HG02852 (cell line): ENCODE results near the gene GNAI3.

ENCODE experiments used
- ATAC-seq: cut with Tn5 transposase; IDR thresholded peaks from one replicate; pipeline ENCODE4 v1.9.1; 2021; ENCODE audit warnings: mild to moderate bottlenecking, moderate library complexity; ENCODE audit not compliant: unreplicated experiment

The GNAI3 gene

GRCh38 chr1:109523706-109524105 lies 24.7 kb upstream of the GNAI3 start:
- no peak for ATAC-seq

GRCh38 chr1:109527098-109527811 lies 21.2 kb upstream of the GNAI3 start:
- no peak for ATAC-seq

GRCh38 chr1:109527846-109528695 lies 20.3 kb upstream of the GNAI3 start:
- no peak for ATAC-seq

GRCh38 chr1:109528712-109529111 lies 19.7 kb upstream of the GNAI3 start:
- no peak for ATAC-seq

GRCh38 chr1:109529881-109530456 lies 18.4 kb upstream of the GNAI3 start:
- ATAC-seq = no peak

- no peak for ATAC-seq
These were observed 17.8 kb upstream of the GNAI3 start for GRCh38 chr1:109530457-109531087.

GRCh38 chr1:109531380-109531779 lies 17.0 kb upstream of the GNAI3 start:
- ATAC-seq = no peak

- ATAC-seq = no peak
These were observed 16.5 kb upstream of the GNAI3 start for GRCh38 chr1:109531826-109532364.

GRCh38 chr1:109532365-109533136 lies 15.9 kb upstream of the GNAI3 start:
- peak; percentile 58 for ATAC-seq

GRCh38 chr1:109534307-109534858 lies 14.0 kb upstream of the GNAI3 start:
- ATAC-seq = no peak

- no peak for ATAC-seq
These were observed 12.9 kb upstream of the GNAI3 start for GRCh38 chr1:109535481-109535880.

- no peak for ATAC-seq
These were observed 12.4 kb upstream of the GNAI3 start for GRCh38 chr1:109535971-109536491.

- no peak for ATAC-seq
These were observed 10.8 kb upstream of the GNAI3 start for GRCh38 chr1:109537450-109538178.

- ATAC-seq = no peak
These were observed 9.4 kb upstream of the GNAI3 start for GRCh38 chr1:109538827-109539555.

GRCh38 chr1:109539676-109540075 lies 8.7 kb upstream of the GNAI3 start, which contains the start of gene GPR61:
Gene GPR61 (plus strand): TSS chr1:109539872. CDS start chr1:109543023, 3,151 bp downstream.
- ATAC-seq = no peak

GRCh38 chr1:109541102-109541501 lies 7.3 kb upstream of the GNAI3 start:
- ATAC-seq = no peak

- ATAC-seq = no peak
These were observed 5.8 kb upstream of the GNAI3 start for GRCh38 chr1:109542657-109543056.

GRCh38 chr1:109543283-109543987 lies 5.0 kb upstream of the GNAI3 start:
- ATAC-seq = no peak
